Erythroblast (primary cell): Measurements from ENCODE around the gene PTPRM.

Source experiments
- GATA1 ChIP-seq: IDR thresholded peaks from 2 replicates; pipeline ENCODE4 v1.6.1; 2011; ENCODE audit warnings: low read depth, mild to moderate bottlenecking, control low read depth, low read length, moderate library complexity
- POLR2A ChIP-seq: IDR thresholded peaks from 2 replicates; pipeline ENCODE4 v1.6.1; 2011; ENCODE audit warnings: mild to moderate bottlenecking, low read length

DNA sequence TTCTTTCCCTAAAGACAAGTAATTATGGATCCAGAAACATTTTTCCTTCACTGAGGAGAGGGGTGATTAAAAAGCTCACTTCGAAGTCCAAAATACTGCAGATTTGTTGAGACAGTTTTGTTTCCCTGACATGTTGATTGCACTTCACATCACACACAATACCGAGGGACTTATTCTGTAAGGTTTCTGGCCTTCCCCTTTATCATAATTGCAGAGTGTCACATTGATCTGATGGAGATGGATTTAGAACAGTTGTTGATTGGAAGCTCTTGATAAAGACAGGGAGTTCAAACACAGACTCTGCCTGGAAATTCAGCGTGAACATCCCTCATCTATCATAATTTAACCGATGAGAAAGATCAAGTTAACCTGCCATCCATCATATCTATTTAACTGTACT is 163.6 kb downstream of the PTPRM start:
- no peak for TF ChIP-seq POLR2A
- no peak for TF ChIP-seq GATA1
